Activated CD4-positive, alpha-beta memory T cell treated with anti-CD3 and anti-CD28 coated beads, Interleukin-2, amount 10 ng/mL, durations not matched to agents 7 days and 5 days (primary cell): ENCODE data around the gene FAM171A1. TPM values are rescaled to one million over a fixed set of nuclear protein-coding genes. Genes with fewer than 3 reads are reported as not detected.

Experiments
- CTCF ChIA-PET: fragments of 350-600 bp; sonication (Branson Sonifier 250); formaldehyde crosslinking; loops from one replicate; lab custom pipeline; 2021; ENCODE audit warnings: antibody characterized with exemption, inconsistent platforms; lab: Charles Lee
- POLR2A ChIA-PET: fragments of 350-600 bp; sonication (Branson Sonifier 250); formaldehyde crosslinking; loops from one replicate; lab custom pipeline; 2021; ENCODE audit warnings: antibody characterized with exemption; lab: Charles Lee
- DNase-seq: peaks from one replicate; pipeline ENCODE4 v3.0.0-alpha.2; 2020
- H3K27ac Mint-ChIP-seq: one replicate; pipeline ENCODE4 v1.8.0; 2021; ENCODE audit warnings: mild to moderate bottlenecking, mixed read lengths
- H3K27me3 Mint-ChIP-seq: one replicate; pipeline ENCODE4 v1.8.0; 2021; ENCODE audit warnings: mixed read lengths
- H3K36me3 Mint-ChIP-seq: one replicate; pipeline ENCODE4 v1.8.0; 2021; ENCODE audit warnings: low read depth, mixed read lengths
- H3K4me1 Mint-ChIP-seq: one replicate; pipeline ENCODE4 v1.8.0; 2021; ENCODE audit warnings: mixed read lengths
- H3K4me3 Mint-ChIP-seq: one replicate; pipeline ENCODE4 v1.8.0; 2021; ENCODE audit warnings: mild to moderate bottlenecking, mixed read lengths
- H3K9me3 Mint-ChIP-seq: one replicate; pipeline ENCODE4 v1.8.0; 2021; ENCODE audit warnings: mixed read lengths
- total RNA-seq, 2 experiments: library from RNA; stranded (reverse); gene quantifications; one replicate each; pipeline ENCODE4 v1.2.3, GENCODE V29; 2021

FAM171A1 gene
- total RNA-seq, 2 experiments from 2014 or later = 6.0 to 6.8 TPM

DNA sequence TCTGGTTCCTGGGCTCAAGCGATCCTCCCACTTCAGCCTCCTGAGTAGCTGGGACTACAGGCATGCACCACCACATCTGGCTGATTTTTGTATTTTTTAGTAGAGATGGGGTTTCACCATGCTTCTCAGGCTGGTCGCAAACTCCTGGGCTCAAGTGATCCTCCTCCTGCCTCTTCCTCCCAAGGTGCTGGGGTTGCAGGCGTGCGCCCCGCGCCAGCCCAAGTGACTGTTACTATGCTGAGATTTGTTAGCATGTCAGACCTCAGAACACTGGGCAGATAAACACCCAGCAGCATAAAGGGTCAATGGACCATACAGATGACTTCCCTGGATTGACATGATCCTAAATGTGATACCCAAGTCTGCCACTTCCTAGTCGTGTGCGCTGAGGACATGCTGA, 142.7 kb downstream of the FAM171A1 start:
- Mint-ChIP-seq H3K9me3 (peaks cover 15% of the 10 kb centered on the region), H3K27me3 (no peaks in the 10 kb centered on the region), H3K27ac (no peak overlapping the region), H3K36me3 (peaks cover 9% of the 10 kb centered on the region), H3K4me3 (no peak overlapping the region), H3K4me1 (no peaks in the 10 kb centered on the region)
- ChIA-PET POLR2A (no interaction called here), CTCF (no interaction called here)
- DNase-seq = no peak

DNA sequence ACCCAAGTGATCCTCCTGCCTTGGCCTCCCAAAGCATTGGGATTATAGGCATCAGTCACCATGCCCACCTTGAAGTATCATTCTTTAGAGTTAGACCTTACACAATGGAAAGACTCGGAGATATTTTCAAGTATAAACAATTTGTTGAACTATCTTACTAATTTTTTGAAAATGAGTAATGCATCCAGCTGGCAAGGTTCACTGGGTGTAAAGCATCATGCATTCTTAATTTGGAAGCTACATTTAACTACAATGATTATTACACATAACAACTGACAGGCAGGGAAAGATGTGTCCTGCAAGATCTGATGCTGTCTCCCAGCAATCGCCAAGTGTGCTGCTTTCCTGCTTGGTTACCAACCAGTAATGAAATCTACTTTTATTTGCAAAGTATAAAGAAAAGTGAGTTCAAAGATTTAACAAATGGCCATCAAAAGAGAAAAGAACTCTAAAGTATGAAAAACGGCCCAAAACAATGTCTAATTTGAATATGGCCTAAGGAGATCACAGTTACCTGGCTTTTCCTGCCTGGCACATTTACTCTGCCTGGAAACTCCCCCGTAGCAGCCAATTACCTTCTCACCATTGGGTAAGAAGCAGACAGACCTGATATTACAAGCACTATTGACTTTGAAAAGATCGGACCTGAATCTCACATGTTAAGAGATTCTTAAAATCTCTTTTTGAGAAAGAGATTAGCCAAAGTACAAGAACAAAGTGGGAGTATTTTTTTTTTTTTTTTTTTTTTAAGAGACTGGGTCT, 143.3 kb downstream of the FAM171A1 start:
- H3K36me3 Mint-ChIP-seq = peaks cover 9% of the 10 kb centered on the region
- CTCF ChIA-PET = no interaction called here
- peaks cover 15% of the 10 kb centered on the region for H3K9me3 Mint-ChIP-seq
- no peaks in the 10 kb centered on the region for H3K4me1 Mint-ChIP-seq
- H3K27me3 Mint-ChIP-seq = no peaks in the 10 kb centered on the region
- DNase-seq = no peak
- POLR2A ChIA-PET = no interaction called here
- H3K27ac Mint-ChIP-seq = no peak overlapping the region
- no peak overlapping the region for H3K4me3 Mint-ChIP-seq

GRCh38 chr10:15225511-15225910, 145.6 kb downstream of the FAM171A1 start:
- DNase-seq = no peak
- H3K36me3 Mint-ChIP-seq = peaks cover 12% of the 10 kb centered on the region
- peaks cover 15% of the 10 kb centered on the region for H3K9me3 Mint-ChIP-seq
- no peaks in the 10 kb centered on the region for H3K27me3 Mint-ChIP-seq
- CTCF ChIA-PET = no interaction called here
- POLR2A ChIA-PET = no interaction called here
- H3K4me3 Mint-ChIP-seq = no peak overlapping the region
- no peaks in the 10 kb centered on the region for H3K4me1 Mint-ChIP-seq
- H3K27ac Mint-ChIP-seq = no peak overlapping the region

DNA sequence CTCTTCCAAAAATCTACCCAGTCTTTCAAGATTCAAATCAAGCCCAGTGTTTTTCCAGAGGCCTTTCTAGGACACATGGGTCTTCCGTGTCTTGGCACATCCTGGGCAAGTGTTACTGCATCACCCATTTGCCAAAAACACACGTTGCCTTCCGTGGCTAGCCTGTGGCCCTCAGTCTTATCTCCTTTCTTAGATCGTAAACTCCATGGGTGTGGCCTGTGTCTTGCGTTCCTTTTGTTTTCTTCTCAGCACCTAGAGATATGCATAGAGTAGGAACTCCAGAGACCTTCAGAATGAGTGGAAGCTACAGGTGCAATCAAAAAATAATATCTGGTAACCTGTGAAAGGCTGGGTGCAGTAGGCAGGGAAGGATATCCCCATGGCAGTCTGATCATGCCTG, 146.1 kb downstream of the FAM171A1 start:
- Mint-ChIP-seq H3K27me3 (no peaks in the 10 kb centered on the region), H3K27ac (no peak overlapping the region), H3K4me3 (no peak overlapping the region), H3K4me1 (no peaks in the 10 kb centered on the region), H3K9me3 (peaks cover 15% of the 10 kb centered on the region), H3K36me3 (peaks cover 12% of the 10 kb centered on the region)
- ChIA-PET CTCF (interaction anchor here (1.1 kb wide), 1 partner anchor 14 kb away, joined by 3 read pairs; no protein-coding TSS in a partner anchor), POLR2A (no interaction called here)
- no peak for DNase-seq

DNA sequence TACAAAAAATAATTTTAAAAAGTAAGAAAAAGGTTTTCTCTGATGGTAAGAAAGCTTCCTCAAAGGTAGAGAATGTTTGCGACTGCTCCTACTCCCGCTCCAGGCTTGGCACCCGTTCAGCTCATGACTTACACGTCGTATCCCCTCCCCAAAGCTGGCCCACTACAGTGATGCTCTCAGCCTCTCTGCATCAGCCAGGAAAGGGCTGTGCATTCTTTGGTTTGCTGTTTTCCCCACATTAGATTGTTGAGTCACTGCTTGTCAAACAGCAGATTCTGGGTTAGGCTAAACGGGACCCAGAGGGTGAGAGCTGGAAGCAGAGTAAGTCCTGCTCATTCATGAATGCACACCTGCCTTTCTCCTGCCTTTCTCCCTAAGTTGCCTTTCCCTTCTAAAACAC, 147.9 kb downstream of the FAM171A1 start:
- no peak overlapping the region for H3K27ac Mint-ChIP-seq
- ChIA-PET POLR2A (no interaction called here), CTCF (no interaction called here)

GRCh38 chr10:15222511-15222910, 148.6 kb downstream of the FAM171A1 start:
- Mint-ChIP-seq H3K36me3 (peaks cover 12% of the 10 kb centered on the region), H3K4me1 (no peaks in the 10 kb centered on the region), H3K9me3 (peaks cover 12% of the 10 kb centered on the region), H3K27ac (no peak overlapping the region), H3K27me3 (no peaks in the 10 kb centered on the region), H3K4me3 (no peak overlapping the region)
- no peak for DNase-seq
- CTCF ChIA-PET = interaction anchor here (1.5 kb wide), 1 partner anchor 13 kb away, joined by 3 read pairs; no protein-coding TSS in a partner anchor
- POLR2A ChIA-PET = no interaction called here

More for the DNA sequence above, 147.9 kb downstream of the FAM171A1 start:
- no peak for DNase-seq
- no peaks in the 10 kb centered on the region for H3K27me3 Mint-ChIP-seq
- H3K9me3 Mint-ChIP-seq = peaks cover 12% of the 10 kb centered on the region
- H3K4me1 Mint-ChIP-seq = no peaks in the 10 kb centered on the region
- no peak overlapping the region for H3K4me3 Mint-ChIP-seq
- H3K36me3 Mint-ChIP-seq = peaks cover 12% of the 10 kb centered on the region

- Mint-ChIP-seq H3K9me3 (peaks cover 12% of the 10 kb centered on the region), H3K27ac (no peak overlapping the region), H3K36me3 (peaks cover 12% of the 10 kb centered on the region), H3K4me3 (no peak overlapping the region), H3K27me3 (no peaks in the 10 kb centered on the region), H3K4me1 (no peaks in the 10 kb centered on the region)
- no peak for DNase-seq
- ChIA-PET CTCF (no interaction called here), POLR2A (no interaction called here)
Observed at GRCh38 chr10:15220445-15220844, 150.6 kb downstream of the FAM171A1 start.

- POLR2A ChIA-PET = no interaction called here
- no peak for DNase-seq
- Mint-ChIP-seq H3K4me1 (peaks cover under 1% of the 10 kb centered on the region), H3K9me3 (no peaks in the 10 kb centered on the region), H3K4me3 (no peak overlapping the region), H3K27me3 (no peaks in the 10 kb centered on the region), H3K27ac (no peak overlapping the region), H3K36me3 (peaks cover 12% of the 10 kb centered on the region)
- CTCF ChIA-PET = no interaction called here
Observed at GRCh38 chr10:15216700-15217099, 154.4 kb downstream of the FAM171A1 start.

DNA sequence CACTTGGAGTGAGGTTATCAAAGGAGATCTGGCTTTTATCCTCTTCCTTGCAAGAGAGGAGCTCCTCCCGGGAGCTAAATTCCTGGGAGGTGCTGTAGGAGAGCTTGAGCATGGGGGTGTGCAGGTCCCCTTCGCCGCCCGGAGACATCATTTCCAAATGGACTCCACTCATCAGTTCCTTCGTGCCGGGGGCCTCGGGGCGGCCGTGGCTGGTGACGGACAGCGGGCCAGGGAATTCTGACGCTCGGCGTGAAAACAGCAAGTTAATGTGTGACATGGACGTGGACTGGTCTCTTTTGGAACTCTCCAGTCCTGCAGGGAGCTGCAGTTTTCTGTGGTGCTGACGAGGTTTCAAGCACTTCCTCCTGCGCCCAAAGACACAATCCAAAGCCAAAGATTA, 156.9 kb downstream of the FAM171A1 start:
- ChIA-PET POLR2A (no interaction called here), CTCF (no interaction called here)
- Mint-ChIP-seq H3K4me3 (no peak overlapping the region), H3K4me1 (peaks cover 21% of the 10 kb centered on the region), H3K9me3 (no peaks in the 10 kb centered on the region), H3K36me3 (peaks cover 8% of the 10 kb centered on the region), H3K27me3 (no peaks in the 10 kb centered on the region), H3K27ac (no peak overlapping the region)
- DNase-seq = no peak

- ChIA-PET POLR2A (no interaction called here), CTCF (no interaction called here)
- DNase-seq = no peak
- Mint-ChIP-seq H3K27me3 (no peaks in the 10 kb centered on the region), H3K4me1 (peaks cover 29% of the 10 kb centered on the region), H3K4me3 (no peak overlapping the region), H3K9me3 (no peaks in the 10 kb centered on the region), H3K27ac (no peak overlapping the region), H3K36me3 (peaks cover 8% of the 10 kb centered on the region)
Observed at GRCh38 chr10:15213461-15213861, 157.6 kb downstream of the FAM171A1 start.

- no peak for DNase-seq
- Mint-ChIP-seq H3K4me3 (no peak overlapping the region), H3K9me3 (no peaks in the 10 kb centered on the region), H3K27me3 (no peaks in the 10 kb centered on the region), H3K36me3 (peaks cover 12% of the 10 kb centered on the region), H3K4me1 (peaks cover 47% of the 10 kb centered on the region), H3K27ac (no peak overlapping the region)
- POLR2A ChIA-PET = interaction anchor here (1.4 kb wide), 2 partner anchors 43 to 45 kb away, joined by 6 to 7 read pairs; partner anchors contain the start of gene NMT2
- CTCF ChIA-PET = interaction anchor here (0.9 to 1.4 kb wide), 7 partner anchors 13 to 159 kb away, joined by 3 read pairs; no protein-coding TSS in a partner anchor
Observed at GRCh38 chr10:15211464-15211979, 159.6 kb downstream of the FAM171A1 start.

DNA sequence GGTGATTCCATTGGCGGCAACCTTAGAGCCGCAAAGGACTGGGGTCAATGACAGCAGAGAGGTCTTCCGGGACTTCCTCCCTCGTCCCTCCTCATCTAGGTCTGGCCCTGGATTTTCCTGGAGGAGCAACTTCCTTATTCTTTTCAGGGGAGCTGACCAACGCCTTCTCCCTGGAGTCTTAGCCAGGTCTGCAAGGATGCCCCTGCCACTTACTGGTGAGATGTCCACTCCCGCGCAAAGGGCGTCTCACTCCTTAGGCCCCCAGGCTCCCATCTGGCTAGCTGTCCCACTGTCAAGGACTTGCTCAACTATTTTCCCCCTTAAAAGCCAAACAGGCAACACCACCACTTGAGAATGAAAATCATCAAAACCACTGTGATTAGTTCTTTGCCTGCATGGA, 160.6 kb downstream of the FAM171A1 start:
- H3K9me3 Mint-ChIP-seq = no peaks in the 10 kb centered on the region
- no peak overlapping the region for H3K27ac Mint-ChIP-seq
- no peak for DNase-seq
- H3K4me1 Mint-ChIP-seq = peaks cover 51% of the 10 kb centered on the region
- POLR2A ChIA-PET = interaction anchor here (1.4 kb wide), 2 partner anchors 42 to 44 kb away, joined by 6 to 7 read pairs; partner anchors contain the start of gene NMT2
- no peak overlapping the region for H3K4me3 Mint-ChIP-seq
- H3K36me3 Mint-ChIP-seq = peaks cover 15% of the 10 kb centered on the region
- no peaks in the 10 kb centered on the region for H3K27me3 Mint-ChIP-seq
- CTCF ChIA-PET = interaction anchor here (0.7 to 1.4 kb wide), 7 partner anchors 14 to 160 kb away, joined by 3 read pairs; no protein-coding TSS in a partner anchor

DNA sequence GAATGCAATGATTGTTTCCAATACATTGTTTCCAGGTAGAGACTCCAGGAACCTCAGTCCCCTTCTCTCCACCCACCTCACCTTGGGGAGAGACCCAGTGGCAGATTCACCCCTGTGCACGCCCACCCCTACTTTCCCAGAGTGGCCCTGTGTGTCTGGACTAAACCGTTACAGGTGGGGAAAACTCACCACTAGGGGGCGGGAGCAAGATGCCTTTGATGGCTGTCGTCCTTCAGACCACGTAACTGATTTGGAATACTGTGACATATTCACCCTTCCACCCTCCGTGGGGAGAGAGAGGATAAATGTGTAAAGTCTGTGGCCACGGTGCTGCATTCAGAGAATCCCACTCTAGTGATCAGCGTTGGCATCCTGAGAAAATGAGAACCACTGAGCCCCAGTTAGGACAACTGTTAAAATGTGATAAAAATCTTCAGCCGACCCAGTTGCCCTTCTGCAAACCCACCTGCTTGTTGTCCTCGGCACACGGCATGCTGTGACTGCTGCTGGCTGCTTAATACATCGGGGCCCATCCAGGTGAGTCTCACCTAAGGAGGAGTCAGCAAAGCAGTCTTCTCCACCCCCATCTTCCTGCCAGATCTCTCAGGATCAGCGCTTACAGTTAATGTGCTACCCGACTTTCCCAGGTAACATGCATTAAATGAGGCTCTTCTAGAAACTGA, 161.1 kb downstream of the FAM171A1 start:
- POLR2A ChIA-PET = interaction anchor here (0.8 to 2.3 kb wide), 3 partner anchors 40 to 112 kb away, joined by 3 to 17 read pairs (median 3); partner anchors contain the start of genes NMT2 and RPP38
- CTCF ChIA-PET = interaction anchor here (0.6 to 2.4 kb wide), 12 partner anchors 8 to 174 kb away, joined by 3 to 29 read pairs (median 4); partner anchors contain the start of gene NMT2
- no peaks in the 10 kb centered on the region for H3K27me3 Mint-ChIP-seq
- DNase-seq = peak; percentile 82
- H3K27ac Mint-ChIP-seq = no peak overlapping the region
- peaks cover 51% of the 10 kb centered on the region for H3K4me1 Mint-ChIP-seq
- no peaks in the 10 kb centered on the region for H3K9me3 Mint-ChIP-seq
- no peak overlapping the region for H3K4me3 Mint-ChIP-seq
- H3K36me3 Mint-ChIP-seq = peaks cover 15% of the 10 kb centered on the region
